ENCODE results near the gene CTSD. TPM values are rescaled to one million over a fixed set of nuclear protein-coding genes. Genes with fewer than 3 reads are reported as not detected.

Gene CTSD
- total RNA-seq, 1 experiment from 2014 or later, result 358 TPM

DNA sequence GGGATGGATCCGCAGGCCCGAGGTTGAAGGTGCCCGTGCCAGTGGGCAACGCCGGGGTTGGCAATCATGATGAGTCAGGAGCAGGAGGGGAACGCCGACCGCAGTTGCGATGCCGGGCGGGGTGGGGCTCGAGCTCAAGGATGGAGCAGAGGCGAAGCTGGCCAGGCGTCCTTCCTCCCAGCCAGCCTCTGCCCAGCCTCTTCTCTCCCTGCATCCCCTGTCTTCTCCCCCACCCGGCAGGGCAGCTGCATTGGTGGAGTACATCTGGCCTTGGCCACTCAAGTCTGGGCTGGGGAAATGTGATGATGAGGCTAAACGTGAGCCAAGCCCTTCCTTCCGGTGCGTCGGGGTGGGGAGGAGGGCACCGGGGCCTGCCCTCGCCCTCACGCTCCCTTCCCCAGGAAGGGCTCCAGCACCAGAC, 17.2 kb downstream of the CTSD start:
- DNase-seq (ENCODE audit: extremely low read depth, low read depth), result no peak

- DNase-seq (ENCODE audit: extremely low read depth, low read depth), result no peak
Measured at GRCh38 chr11:1745701-1746320, 17.9 kb downstream of the CTSD start.

- no peak for DNase-seq (ENCODE audit: extremely low read depth, low read depth)
Measured at GRCh38 chr11:1744891-1745700, 18.6 kb downstream of the CTSD start.

DNA sequence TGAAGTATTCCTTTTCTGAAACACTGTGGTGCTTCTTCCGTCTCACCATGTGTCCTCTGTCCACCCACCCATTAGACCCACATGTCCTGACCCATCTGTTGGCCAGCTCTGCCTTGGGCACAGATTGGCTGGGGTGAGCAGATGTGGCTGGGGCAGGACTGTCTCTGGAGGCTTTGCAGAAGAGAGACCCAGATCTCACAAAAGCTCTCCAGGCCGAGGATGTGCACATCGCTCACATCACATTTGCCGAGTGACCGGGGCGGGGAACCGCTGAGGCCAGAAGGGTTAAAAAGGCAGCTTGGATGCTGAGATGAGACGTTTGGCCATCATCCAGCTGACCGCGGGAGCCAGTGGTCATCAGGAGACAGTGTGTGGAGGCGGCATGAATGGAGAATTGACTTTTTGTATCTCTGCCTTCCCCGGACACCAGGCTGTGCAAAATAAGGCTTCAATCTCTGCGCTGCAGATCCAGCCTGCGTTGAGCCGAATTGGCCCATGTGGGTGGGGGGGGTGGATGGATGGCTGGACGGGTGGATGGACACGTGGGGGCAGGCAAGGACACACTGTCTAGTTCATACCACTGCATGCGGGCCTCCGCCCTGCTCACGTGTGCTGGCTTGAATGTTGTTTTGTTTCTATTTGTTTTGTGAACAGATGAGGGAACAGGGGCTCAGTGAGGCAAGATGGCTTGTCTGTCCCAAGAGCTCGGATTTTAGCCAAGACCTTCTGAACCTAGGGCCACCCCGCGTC, 19.4 kb downstream of the CTSD start:
- DNase-seq (ENCODE audit: extremely low read depth, low read depth), result no peak

GRCh38 chr11:1743585-1744136, 20.1 kb downstream of the CTSD start:
- no peak for DNase-seq (ENCODE audit: extremely low read depth, low read depth)

GRCh38 chr11:1742869-1743584, 20.7 kb downstream of the CTSD start:
- no peak for DNase-seq (ENCODE audit: extremely low read depth, low read depth)

DNA sequence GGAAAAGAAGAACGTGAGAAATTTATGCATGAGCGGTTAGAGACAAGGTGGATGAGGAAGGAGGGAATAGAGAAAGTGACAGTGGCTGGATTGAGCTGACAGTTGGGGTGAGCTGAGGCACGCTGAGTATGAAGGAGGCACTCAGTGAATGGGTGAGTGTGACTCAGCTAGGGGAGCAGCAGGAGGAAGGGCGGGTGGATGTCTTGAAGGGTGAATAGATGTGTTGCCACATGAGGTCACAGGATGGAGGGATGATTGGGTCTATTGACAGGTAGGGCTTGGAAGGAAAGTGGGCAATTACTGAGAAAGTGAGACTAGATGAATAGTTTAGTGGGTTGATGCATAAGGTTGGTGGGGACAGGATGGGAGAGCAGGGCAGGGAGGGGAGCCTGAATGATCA, 21.4 kb downstream of the CTSD start:
- no peak for DNase-seq (ENCODE audit: extremely low read depth, low read depth)

GRCh38 chr11:1741741-1742140, 22.0 kb downstream of the CTSD start:
- DNase-seq (ENCODE audit: extremely low read depth, low read depth), result no peak

- no peak for DNase-seq (ENCODE audit: extremely low read depth, low read depth)
Measured at GRCh38 chr11:1740786-1741530, 22.8 kb downstream of the CTSD start.

DNA sequence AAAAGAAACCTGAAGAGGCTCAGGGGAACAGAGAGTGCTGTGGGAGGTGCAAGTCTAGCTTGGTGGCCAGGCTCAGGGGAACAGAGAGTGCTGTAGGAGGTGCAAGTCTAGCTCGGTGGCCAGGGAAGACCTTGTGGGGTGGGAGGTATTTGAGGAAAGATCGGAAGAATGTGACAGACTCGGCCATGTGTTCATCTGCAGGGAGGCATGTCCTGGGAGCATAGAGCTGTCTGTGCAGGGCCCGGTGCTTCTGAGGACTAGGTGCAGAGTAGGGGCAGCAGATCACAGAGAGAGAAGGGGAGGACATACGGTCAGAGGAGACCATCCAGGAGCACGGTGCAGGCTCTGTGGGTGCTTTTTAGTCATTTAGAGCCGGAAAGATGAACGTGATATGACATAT, 24.2 kb downstream of the CTSD start:
- DNase-seq (ENCODE audit: extremely low read depth, low read depth), result no peak

DNA sequence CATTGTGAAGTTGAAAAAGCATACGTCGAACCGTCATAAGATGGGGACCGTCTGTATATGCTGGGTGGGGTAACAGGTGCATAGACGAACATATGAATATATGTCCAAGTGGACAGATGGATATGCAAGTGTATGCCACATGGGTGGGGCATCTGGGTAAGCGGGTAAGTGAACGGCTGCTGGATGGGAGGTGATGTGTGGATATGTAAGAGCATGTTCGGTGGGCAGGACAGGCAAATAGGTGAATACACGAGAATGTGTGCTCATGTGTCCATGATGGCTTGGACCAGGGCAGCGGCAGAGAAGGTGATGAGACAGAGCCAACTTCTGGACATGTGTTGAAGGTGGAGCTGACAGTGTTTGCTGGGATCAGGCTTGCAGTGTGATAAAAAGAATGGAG, 25.3 kb downstream of the CTSD start:
- DNase-seq (ENCODE audit: extremely low read depth, low read depth), result no peak

GRCh38 chr11:1737080-1737757, 26.5 kb downstream of the CTSD start:
- DNase-seq (ENCODE audit: extremely low read depth, low read depth), result no peak

GRCh38 chr11:1736447-1736992, 27.2 kb downstream of the CTSD start:
- no peak for DNase-seq (ENCODE audit: extremely low read depth, low read depth)

DNA sequence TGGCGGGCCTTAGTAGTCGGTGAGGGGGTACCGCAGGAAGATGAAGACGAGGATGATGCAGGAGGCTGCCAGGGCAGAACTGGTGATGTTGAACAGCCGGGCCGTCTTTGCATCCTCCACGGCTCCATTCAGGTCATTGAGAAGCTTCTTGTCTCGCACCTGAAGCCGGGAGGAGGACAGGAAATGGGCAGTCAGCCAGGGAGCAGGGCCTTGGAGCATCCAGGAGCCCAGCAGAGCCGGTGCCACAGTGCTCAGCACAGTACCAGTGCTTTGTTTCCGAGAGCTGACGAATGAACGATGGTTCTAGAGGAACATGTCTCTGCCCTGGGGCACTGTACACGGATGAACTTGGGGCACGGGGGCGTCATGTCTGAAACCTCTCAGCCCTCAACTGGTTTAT, 28.5 kb downstream of the CTSD start:
- DNase-seq (ENCODE audit: extremely low read depth, low read depth), result no peak

DNA sequence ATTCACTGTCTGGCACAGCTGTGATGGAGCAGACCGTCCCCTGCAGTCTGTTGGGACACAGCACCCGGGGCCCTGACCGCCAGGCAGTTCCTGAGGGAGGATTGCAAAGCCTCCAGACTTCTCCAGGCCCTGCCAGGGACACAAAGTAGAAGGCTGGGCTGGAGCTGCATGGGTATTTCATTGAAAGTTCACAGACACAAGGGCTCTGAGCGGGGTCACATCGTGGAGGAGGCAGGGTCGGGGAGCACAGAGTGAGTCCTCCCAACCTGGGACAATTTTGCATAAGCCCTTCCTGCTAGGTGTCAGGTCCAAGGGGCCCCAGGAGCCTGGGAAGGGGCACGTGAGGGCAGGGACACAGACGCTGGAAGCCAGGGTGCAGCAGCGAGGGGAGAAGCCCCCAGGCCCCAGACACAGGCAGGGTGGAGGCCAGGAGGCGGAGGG, 29.1 kb downstream of the CTSD start:
- no peak for DNase-seq (ENCODE audit: extremely low read depth, low read depth)

DNA sequence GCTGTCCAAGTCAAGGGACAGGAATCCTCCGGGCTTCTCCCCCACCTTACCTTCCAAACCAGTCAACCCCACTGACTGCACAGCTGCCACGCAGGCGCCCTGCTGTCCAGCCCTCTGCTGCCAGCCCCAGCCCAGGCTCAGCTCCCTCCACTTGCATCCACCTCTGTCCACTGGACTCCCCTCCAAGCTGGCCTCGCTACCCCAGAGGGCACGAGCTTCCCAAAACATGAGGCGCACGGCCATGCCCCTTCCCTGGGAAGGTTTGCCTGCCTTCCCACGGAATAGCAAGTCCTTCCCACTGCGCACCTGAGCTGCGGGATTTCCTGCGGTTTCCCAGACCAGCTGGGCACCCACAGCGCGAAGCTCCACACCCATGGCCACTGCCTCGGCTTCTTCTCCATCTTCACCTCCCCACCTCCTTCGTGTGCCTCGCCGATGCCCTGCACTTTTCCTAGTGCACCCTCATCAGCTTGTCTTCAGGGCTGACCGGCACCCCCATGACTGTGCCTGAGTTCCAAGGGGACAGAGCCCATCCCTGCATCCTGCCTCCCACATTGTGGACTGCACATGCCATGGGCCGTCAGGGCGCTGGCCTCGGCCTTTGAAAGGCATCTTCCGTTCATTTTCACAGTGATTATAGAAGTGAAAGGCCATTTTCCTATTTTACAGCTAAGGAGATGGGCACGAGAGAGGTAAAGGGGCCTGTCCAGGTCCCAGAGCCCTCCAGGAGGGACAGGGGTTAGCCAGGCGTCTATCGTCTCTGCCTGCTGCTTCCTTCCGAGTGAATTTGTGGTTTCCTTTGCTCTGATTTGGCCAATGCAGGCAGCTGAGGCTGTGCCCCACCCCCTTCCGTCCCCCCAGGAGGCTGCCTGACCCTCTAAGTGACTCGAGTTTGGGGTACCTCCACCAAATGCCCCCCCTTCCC, 29.7 kb downstream of the CTSD start:
- no peak for DNase-seq (ENCODE audit: extremely low read depth, low read depth)

DNA sequence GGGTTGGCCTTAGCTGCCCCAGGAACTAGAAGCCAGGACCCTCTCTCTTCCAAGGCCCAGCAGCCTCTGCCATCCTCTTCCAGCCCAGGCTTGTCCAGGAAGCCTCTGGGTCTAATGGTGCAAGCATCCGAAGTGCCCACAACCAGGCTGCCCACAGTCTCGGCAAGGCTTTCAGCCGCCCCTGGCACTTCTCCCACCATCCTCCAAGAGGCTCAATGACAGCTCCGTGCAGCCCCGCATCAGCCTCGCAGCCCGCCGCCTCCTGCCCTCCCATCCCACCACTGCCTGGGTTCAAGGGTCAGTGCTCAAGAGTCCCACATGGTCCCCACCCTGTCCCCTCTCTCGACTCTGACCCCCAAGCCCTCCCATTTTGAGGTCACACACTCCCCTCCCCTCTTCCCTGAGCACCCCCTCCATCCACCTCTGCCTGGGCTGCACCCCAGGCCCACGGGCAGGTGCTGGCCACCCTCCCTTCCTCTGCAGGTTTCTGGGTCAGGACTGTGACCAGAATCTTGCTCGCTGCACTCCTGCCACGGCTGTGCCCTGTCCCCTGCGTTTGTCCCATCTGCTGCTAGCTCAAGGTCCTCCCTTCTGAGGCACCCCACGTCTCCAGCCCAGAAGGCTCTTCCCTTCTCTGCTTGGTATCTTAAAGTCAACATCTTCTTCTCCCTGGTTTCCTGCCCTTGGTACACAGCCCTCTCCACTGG, 30.6 kb downstream of the CTSD start:
- no peak for DNase-seq (ENCODE audit: extremely low read depth, low read depth)

Data from NCI-H460 (cell line).